Measurements from ENCODE around the gene ANO7. TPM values are rescaled to one million over a fixed set of nuclear protein-coding genes. Genes with fewer than 3 reads are reported as not detected.

The ANO7 gene
- total and polyA plus RNA-seq, 4 donors = 0.71 to 1.1 (median 0.86) TPM

DNA sequence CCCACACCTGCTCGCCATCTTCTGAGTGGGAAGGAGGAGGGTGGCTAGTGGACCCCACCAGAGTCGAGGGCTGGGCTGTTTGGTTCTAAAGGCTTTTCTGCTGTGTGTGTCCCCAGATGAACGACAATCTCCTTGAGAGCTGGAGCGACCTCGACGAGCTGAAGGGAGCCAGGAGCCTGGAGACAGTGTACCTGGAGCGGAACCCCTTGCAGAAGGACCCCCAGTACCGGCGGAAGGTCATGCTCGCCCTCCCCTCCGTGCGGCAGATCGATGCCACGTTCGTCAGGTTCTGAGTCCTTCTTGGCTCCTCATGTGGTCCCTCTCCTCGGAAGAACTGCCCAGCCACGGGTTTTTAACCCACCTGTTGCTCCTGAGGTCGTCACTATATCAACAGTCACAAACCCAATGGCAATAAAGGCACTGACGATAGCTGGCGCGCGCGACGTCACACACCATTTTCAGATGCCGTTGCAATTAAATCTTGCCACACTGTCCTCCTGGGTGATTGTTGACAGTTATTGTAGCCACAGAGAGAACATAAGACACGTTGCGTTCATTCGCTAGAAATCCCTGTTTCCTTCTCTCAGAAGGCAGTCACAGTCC is 5.8 kb upstream of the ANO7 start:
- Histone ChIP-seq H3K9ac (ENCODE audit: insufficient read depth in 1 of 2, low read length in 2 of 2) (no peak overlapping the region), H3K36me3 (ENCODE audit: control insufficient read depth in 4 of 4, insufficient read depth in 4 of 4, low read length in 4 of 4) (peaks cover 0 to 22% (median 11%) of the 10 kb centered on the region in 4 donors), H3K27ac (ENCODE audit: low read depth in 1 of 2, low read length in 1 of 2) (no peak overlapping the region), H3K9me3 (ENCODE audit: control insufficient read depth in 4 of 4, insufficient read depth in 3 of 4, low read length in 3 of 4) (no peaks in the 10 kb centered on the region), H3K4me1 (ENCODE audit: control insufficient read depth in 5 of 5, insufficient read depth in 5 of 5, low read length in 5 of 5) (peaks cover 0 to 2% (median 0%) of the 10 kb centered on the region in 5 donors), H3K4me3 (no peak overlapping the region), H3K27me3 (ENCODE audit: control insufficient read depth in 3 of 3, insufficient read depth in 3 of 3, low read length in 2 of 3) (no peaks in the 10 kb centered on the region)
- ATAC-seq (ENCODE audit: insufficient read depth, low FRiP score) = no peak
- no peak for DNase-seq
- TF ChIP-seq, protein P1, sequence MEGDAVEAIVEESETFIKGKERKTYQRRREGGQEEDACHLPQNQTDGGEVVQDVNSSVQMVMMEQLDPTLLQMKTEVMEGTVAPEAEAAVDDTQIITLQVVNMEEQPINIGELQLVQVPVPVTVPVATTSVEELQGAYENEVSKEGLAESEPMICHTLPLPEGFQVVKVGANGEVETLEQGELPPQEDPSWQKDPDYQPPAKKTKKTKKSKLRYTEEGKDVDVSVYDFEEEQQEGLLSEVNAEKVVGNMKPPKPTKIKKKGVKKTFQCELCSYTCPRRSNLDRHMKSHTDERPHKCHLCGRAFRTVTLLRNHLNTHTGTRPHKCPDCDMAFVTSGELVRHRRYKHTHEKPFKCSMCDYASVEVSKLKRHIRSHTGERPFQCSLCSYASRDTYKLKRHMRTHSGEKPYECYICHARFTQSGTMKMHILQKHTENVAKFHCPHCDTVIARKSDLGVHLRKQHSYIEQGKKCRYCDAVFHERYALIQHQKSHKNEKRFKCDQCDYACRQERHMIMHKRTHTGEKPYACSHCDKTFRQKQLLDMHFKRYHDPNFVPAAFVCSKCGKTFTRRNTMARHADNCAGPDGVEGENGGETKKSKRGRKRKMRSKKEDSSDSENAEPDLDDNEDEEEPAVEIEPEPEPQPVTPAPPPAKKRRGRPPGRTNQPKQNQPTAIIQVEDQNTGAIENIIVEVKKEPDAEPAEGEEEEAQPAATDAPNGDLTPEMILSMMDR (IDR thresholded peaks at IDR 0.05; ENCODE audit: control extremely low read depth, extremely low read depth) = no peak
- 92 to 93% methylated on average over 28 of the region's 28 CpGs for WGBS, 2 donors

DNA sequence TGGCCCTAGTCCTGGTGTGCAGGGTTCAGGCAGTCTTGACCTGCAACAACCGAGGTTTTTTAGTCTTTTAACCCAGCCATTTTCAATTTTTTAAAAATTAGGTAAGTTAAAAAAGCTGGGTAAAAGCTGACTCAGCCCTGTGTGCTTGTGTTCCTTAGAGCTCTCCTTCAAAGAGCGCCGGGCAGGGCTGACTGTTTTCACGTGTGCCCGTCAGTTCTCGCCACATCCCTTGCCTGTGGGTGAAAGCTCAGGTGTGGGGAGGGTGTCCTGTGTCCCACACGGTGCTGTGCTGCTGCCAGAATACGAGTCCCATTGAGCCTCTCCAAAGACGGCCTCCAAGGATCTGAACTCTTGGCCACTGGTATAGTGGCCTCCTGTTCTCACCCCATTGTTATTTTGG is 5.3 kb upstream of the ANO7 start:
- TF ChIP-seq, protein P1 (IDR thresholded peaks at IDR 0.05; ENCODE audit: control extremely low read depth, extremely low read depth) = no peak
- DNase-seq = no peak
- Histone ChIP-seq H3K4me1 (ENCODE audit: control insufficient read depth in 5 of 5, insufficient read depth in 5 of 5, low read length in 5 of 5) (peaks cover 0 to 4% (median 0%) of the 10 kb centered on the region in 5 donors), H3K27me3 (ENCODE audit: control insufficient read depth in 3 of 3, insufficient read depth in 3 of 3, low read length in 2 of 3) (no peaks in the 10 kb centered on the region), H3K4me3 (no peak overlapping the region), H3K9me3 (ENCODE audit: control insufficient read depth in 4 of 4, insufficient read depth in 3 of 4, low read length in 3 of 4) (no peaks in the 10 kb centered on the region), H3K27ac (ENCODE audit: low read depth in 1 of 2, low read length in 1 of 2) (no peak overlapping the region), H3K9ac (ENCODE audit: insufficient read depth in 1 of 2, low read length in 2 of 2) (no peak overlapping the region), H3K36me3 (ENCODE audit: control insufficient read depth in 4 of 4, insufficient read depth in 4 of 4, low read length in 4 of 4) (peaks cover 0 to 18% (median 8%) of the 10 kb centered on the region in 4 donors)
- no peak for ATAC-seq (ENCODE audit: insufficient read depth, low FRiP score)
- WGBS, 2 donors = 93 to 94% methylated on average over 9 of the region's 9 CpGs

DNA sequence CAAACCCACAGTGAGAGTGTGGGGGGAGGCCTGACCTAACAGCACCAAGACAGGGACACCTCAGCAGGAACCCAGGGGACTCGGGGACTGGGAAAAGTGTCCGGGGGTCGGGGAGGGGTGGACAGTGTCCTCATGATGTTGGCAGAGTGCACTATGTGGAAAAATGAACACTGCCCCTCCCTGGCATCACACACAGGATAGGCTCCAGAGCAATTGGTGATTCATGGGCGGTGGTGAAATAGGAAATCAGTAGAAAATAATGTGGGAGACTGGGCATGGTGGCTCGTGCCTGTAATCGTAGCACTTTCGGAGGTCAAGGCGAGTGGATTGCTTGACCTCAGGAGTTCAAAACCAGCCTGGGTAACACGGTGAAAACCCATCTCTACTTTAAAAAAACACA is 3.6 kb upstream of the ANO7 start:
- Histone ChIP-seq H3K27ac (ENCODE audit: low read depth in 1 of 2, low read length in 1 of 2) (no peak overlapping the region), H3K9ac (ENCODE audit: insufficient read depth in 1 of 2, low read length in 2 of 2) (no peak overlapping the region), H3K4me3 (no peak overlapping the region), H3K36me3 (ENCODE audit: control insufficient read depth in 4 of 4, insufficient read depth in 4 of 4, low read length in 4 of 4) (peaks cover 0 to 16% (median 3%) of the 10 kb centered on the region in 4 donors), H3K9me3 (ENCODE audit: control insufficient read depth in 4 of 4, insufficient read depth in 3 of 4, low read length in 3 of 4) (no peaks in the 10 kb centered on the region), H3K4me1 (ENCODE audit: control insufficient read depth in 5 of 5, insufficient read depth in 5 of 5, low read length in 5 of 5) (peaks cover 0 to 7% (median 0%) of the 10 kb centered on the region in 5 donors), H3K27me3 (ENCODE audit: control insufficient read depth in 3 of 3, insufficient read depth in 3 of 3, low read length in 2 of 3) (no peaks in the 10 kb centered on the region)
- TF ChIP-seq, protein P1 (IDR thresholded peaks at IDR 0.05; ENCODE audit: control extremely low read depth, extremely low read depth) = no peak
- ATAC-seq (ENCODE audit: insufficient read depth, low FRiP score) = no peak
- 75 to 77% methylated on average over 9 of the region's 9 CpGs for WGBS, 2 donors
- DNase-seq = no peak

DNA sequence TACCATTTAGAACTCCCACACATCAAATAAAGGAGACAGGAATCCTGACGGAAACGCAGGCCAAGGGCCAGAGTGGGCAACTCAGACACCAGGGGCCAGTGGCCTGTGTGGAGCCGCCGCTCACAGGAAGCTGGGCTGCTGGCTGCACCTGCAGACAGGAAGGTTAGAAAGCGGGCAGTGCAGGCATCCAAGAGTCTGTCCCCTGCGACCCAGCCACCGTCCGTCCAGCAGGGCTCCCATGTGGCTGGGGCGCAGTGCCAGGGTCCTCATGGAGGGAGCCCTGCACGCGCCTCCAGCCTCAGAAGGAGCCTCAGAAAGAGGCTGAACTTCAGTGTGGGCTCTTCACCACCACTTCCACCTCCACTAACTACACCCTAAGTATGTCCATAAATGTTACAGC is 2.5 kb upstream of the ANO7 start:
- H3K4me1 ChIP-seq (ENCODE audit: control insufficient read depth in 5 of 5, insufficient read depth in 5 of 5, low read length in 5 of 5) = peaks cover 0 to 7% (median 0%) of the 10 kb centered on the region in 5 donors
- TF ChIP-seq, protein P1 (IDR thresholded peaks at IDR 0.05; ENCODE audit: control extremely low read depth, extremely low read depth) = no peak
- H3K27me3 ChIP-seq (ENCODE audit: control insufficient read depth in 3 of 3, insufficient read depth in 3 of 3, low read length in 2 of 3) = no peaks in the 10 kb centered on the region
- ATAC-seq (ENCODE audit: insufficient read depth, low FRiP score) = no peak
- no peak for DNase-seq
- WGBS, 2 donors = 73 to 76% methylated on average over 8 to 11 of the region's 11 CpGs
- H3K9me3 ChIP-seq (ENCODE audit: control insufficient read depth in 4 of 4, insufficient read depth in 3 of 4, low read length in 3 of 4) = no peaks in the 10 kb centered on the region
- no peak overlapping the region for H3K9ac ChIP-seq (ENCODE audit: insufficient read depth in 1 of 2, low read length in 2 of 2)
- H3K36me3 ChIP-seq (ENCODE audit: control insufficient read depth in 4 of 4, insufficient read depth in 4 of 4, low read length in 4 of 4) = peaks cover 0 to 12% (median 2%) of the 10 kb centered on the region in 4 donors
- no peak overlapping the region for H3K27ac ChIP-seq (ENCODE audit: low read depth in 1 of 2, low read length in 1 of 2)
- H3K4me3 ChIP-seq = no peak overlapping the region

All from lung (tissue), 12 donors.